Loucy (cell line): Measurements from ENCODE around the gene COL1A1.

Experiments
- H2AFZ ChIP-seq: fragments of 200-600 bp; sonication (generic); 2 replicates; pipeline ENCODE4 v1.6.0; 2016; ENCODE audit warnings: antibody characterized with exemption, mild to moderate bottlenecking, low read length, moderate library complexity
- H3F3A ChIP-seq: fragments of 200-600 bp; 2 replicates; pipeline ENCODE4 v1.6.0; 2016; ENCODE audit warnings: antibody characterized with exemption, low read depth, mild to moderate bottlenecking
- H3K27me3 ChIP-seq: fragments of 200-600 bp; sonication (generic); 2 replicates; pipeline ENCODE4 v1.6.1; 2014; ENCODE audit warnings: low read length, mild to moderate bottlenecking; ENCODE audit not compliant: insufficient read depth, poor library complexity, severe bottlenecking
- H3K36me3 ChIP-seq: fragments of 200-600 bp; sonication (generic); 2 replicates; pipeline ENCODE4 v1.6.1; 2016; ENCODE audit warnings: low read length; ENCODE audit not compliant: insufficient read depth
- H3K4me1 ChIP-seq: fragments of 200-600 bp; sonication (generic); 2 replicates; pipeline ENCODE4 v1.5.1; 2014; ENCODE audit warnings: low read length, mild to moderate bottlenecking; ENCODE audit not compliant: insufficient read depth, poor library complexity, severe bottlenecking
- H3K4me2 ChIP-seq: fragments of 200-600 bp; sonication (generic); 2 replicates; pipeline ENCODE4 v1.6.0; 2014; ENCODE audit warnings: antibody characterized with exemption, low read length, low read depth, mild to moderate bottlenecking; ENCODE audit not compliant: poor library complexity, severe bottlenecking
- H3K4me3 ChIP-seq: fragments of 200-600 bp; sonication (generic); 2 replicates; pipeline ENCODE4 v1.5.1; 2014; ENCODE audit warnings: low read length, mild to moderate bottlenecking, mixed read lengths; ENCODE audit not compliant: poor library complexity, severe bottlenecking
- H3K79me2 ChIP-seq: fragments of 200-600 bp; sonication (generic); 2 replicates; pipeline ENCODE4 v1.6.1; 2014; ENCODE audit warnings: low read length; ENCODE audit not compliant: insufficient read depth
- H3K9ac ChIP-seq: fragments of 200-600 bp; sonication (generic); 2 replicates; pipeline ENCODE4 v1.6.0; 2014; ENCODE audit warnings: mild to moderate bottlenecking, low read depth, low read length, moderate library complexity; ENCODE audit not compliant: poor library complexity, severe bottlenecking
- H3K9me2 ChIP-seq: fragments of 200-600 bp; sonication (generic); replicated peaks from 2 replicates; pipeline ENCODE4 v1.6.1; 2016; ENCODE audit warnings: low read depth, low read length, mixed read lengths
- H3K9me3 ChIP-seq: fragments of 200-600 bp; sonication (generic); 2 replicates; pipeline ENCODE4 v1.6.1; 2014; ENCODE audit warnings: mild to moderate bottlenecking, antibody characterized with exemption, low read length, low read depth; ENCODE audit not compliant: insufficient read depth
- H4K20me1 ChIP-seq: fragments of 200-600 bp; sonication (generic); 2 replicates; pipeline ENCODE4 v1.6.0; 2014; ENCODE audit warnings: antibody characterized with exemption, low read length, mild to moderate bottlenecking; ENCODE audit not compliant: insufficient read depth, poor library complexity, severe bottlenecking
- CTCF ChIP-seq: fragments of 200-600 bp; sonication (generic); conservative IDR thresholded peaks from 2 replicates; pipeline ENCODE4 v1.5.1; 2014; ENCODE audit warnings: mild to moderate bottlenecking, antibody characterized with exemption, low read length
- EZH2phosphoT487 ChIP-seq: fragments of 200-600 bp; IDR thresholded peaks from 2 replicates; pipeline ENCODE4 v1.6.1; 2018; ENCODE audit warnings: antibody characterized with exemption, mild to moderate bottlenecking, moderate library complexity, borderline replicate concordance

The COL1A1 gene

DNA sequence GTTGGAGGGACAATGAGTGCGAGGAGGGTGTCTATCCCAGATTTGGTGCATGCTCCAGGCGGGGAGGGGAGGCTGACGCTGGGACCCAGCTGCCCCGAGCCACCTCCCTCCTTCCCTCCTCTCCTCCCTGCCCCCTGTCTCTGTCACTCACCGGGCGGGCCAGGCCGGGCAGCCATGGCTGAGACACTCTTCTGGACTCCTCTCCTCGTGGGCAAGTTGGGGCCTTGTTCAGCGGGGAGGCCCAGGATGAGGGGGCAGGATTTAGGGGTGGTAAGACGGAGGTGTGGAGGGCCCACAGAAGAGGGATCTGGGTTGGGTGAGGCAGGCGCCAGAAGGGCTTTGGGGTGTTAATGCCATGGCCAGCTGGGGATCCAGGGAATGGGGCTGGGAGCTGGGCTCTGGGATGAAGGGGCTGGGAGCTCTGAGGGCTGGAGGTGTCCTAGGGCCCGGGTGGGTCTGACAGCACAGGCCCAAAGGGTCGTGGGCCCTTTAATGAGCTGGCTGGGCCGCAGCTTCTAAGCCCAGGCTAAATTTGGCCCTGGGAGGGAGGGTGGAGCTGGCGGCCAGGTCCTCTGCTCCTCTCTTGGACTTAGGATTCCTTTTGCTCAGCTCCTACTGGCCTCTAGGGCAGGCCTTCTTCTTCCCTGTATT lies 35.4 kb downstream of the COL1A1 start, which contains the start of gene SGCA:
SGCA (plus strand) TSS at position 139 of the 651 bp plus-strand sequence; CDS start at position 175, 36 bp downstream.
- H3K4me3 ChIP-seq = no peak within 1 kb of the TSS
- no peaks in the 10 kb centered on the region for H3K36me3 ChIP-seq
- H3K27me3 ChIP-seq = no peaks in the 10 kb centered on the region
- no peak within 1 kb of the TSS for H3K9ac ChIP-seq
- no peaks in the 10 kb centered on the region for H4K20me1 ChIP-seq
- no peaks in the 10 kb centered on the region for H3K79me2 ChIP-seq
- no peak within 1 kb of the TSS for H2AFZ ChIP-seq
- H3F3A ChIP-seq = no peaks in the 10 kb centered on the region
- no peak within 1 kb of the TSS for H3K4me2 ChIP-seq
- TF ChIP-seq EZH2phosphoT487 (no peak), CTCF (no peak)
- peaks cover 8% of the 10 kb centered on the region for H3K4me1 ChIP-seq
- H3K9me3 ChIP-seq = no peaks in the 10 kb centered on the region
- no peaks in the 10 kb centered on the region for H3K9me2 ChIP-seq

DNA sequence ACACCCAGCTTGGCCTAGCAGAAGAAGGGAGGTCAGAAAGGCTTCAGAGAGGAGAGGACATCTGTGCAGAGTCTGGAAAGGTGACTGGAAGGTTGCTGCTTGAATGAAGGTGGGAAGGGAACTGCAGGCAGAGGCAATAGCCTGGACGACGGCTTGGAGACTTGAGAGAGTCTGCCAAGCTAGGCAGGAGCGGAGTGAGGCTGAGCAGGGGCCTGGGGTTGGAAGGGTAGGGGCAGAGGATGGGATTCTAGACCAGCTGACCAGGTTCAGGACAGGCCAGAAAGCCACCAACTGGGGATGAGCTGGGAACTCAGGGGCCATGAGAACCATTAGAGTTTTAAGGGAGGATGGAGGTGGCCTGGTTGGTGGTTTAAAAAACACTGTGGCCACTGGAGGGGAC lies 36.0 kb downstream of the COL1A1 start:
- H3K79me2 ChIP-seq = no peaks in the 10 kb centered on the region
- H3K9me2 ChIP-seq = no peaks in the 10 kb centered on the region
- no peaks in the 10 kb centered on the region for H3F3A ChIP-seq
- peaks cover 12% of the 10 kb centered on the region for H3K4me1 ChIP-seq
- H3K36me3 ChIP-seq = no peaks in the 10 kb centered on the region
- H2AFZ ChIP-seq = no peak overlapping the region
- no peaks in the 10 kb centered on the region for H4K20me1 ChIP-seq
- H3K4me3 ChIP-seq = no peak overlapping the region
- no peaks in the 10 kb centered on the region for H3K27me3 ChIP-seq
- no peak overlapping the region for H3K4me2 ChIP-seq
- no peaks in the 10 kb centered on the region for H3K9me3 ChIP-seq
- H3K9ac ChIP-seq = no peak overlapping the region
- TF ChIP-seq CTCF (no peak), EZH2phosphoT487 (no peak)

GRCh38 chr17:50165066-50165465 lies 36.4 kb downstream of the COL1A1 start:
- Histone ChIP-seq H4K20me1 (no peaks in the 10 kb centered on the region), H3K4me1 (peaks cover 12% of the 10 kb centered on the region), H3K9me3 (no peaks in the 10 kb centered on the region), H3K27me3 (no peaks in the 10 kb centered on the region), H3K9me2 (no peaks in the 10 kb centered on the region), H3K79me2 (no peaks in the 10 kb centered on the region), H3K4me2 (no peak overlapping the region), H3K4me3 (no peak overlapping the region), H3K9ac (no peak overlapping the region), H3F3A (no peaks in the 10 kb centered on the region), H3K36me3 (no peaks in the 10 kb centered on the region), H2AFZ (no peak overlapping the region)
- TF ChIP-seq EZH2phosphoT487 = no peak
- TF ChIP-seq CTCF = no peak
